Lower leg skin (tissue), 3 donors: Measurements from ENCODE around the gene IL1RAP.

Experiments used
- POLR2A ChIP-seq, 2 donors: fragments of 450-650 bp; IDR thresholded peaks; one replicate each; pipeline ENCODE4 v1.6.1; 2016 to 2017; ENCODE audit warnings: antibody characterized with exemption in 2 of 2, mild to moderate bottlenecking in 1 of 2, moderate library complexity in 1 of 2
- TF ChIP-seq, protein P1 (sequence below), 3 donors: fragments of 450-650 bp; IDR thresholded peaks; one replicate each; pipeline ENCODE4 v1.5.1; 2016; ENCODE audit warnings: antibody characterized with exemption in 3 of 3, mild to moderate bottlenecking in 3 of 3, moderate library complexity in 2 of 3

DNA sequence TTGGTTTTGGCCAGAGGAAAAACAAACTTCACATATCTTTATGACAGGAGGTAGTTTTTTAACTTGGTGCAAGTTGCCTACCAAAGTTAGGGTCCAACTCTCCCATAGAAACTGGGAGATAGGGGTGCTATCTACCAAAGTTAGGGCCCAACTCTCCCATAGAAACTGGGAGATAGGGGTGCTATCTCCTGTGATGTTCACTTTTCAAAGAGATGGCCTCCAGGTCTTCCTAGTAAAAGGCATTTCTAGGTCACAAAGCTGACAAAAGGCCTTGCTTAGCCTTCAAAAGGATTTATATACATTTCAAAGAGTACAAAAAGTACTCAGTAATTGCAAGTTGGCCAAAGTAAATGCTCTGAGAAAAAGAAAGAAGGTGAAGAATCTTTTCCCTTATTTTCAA is 27.1 kb downstream of the IL1RAP start:
- TF ChIP-seq, protein P1, sequence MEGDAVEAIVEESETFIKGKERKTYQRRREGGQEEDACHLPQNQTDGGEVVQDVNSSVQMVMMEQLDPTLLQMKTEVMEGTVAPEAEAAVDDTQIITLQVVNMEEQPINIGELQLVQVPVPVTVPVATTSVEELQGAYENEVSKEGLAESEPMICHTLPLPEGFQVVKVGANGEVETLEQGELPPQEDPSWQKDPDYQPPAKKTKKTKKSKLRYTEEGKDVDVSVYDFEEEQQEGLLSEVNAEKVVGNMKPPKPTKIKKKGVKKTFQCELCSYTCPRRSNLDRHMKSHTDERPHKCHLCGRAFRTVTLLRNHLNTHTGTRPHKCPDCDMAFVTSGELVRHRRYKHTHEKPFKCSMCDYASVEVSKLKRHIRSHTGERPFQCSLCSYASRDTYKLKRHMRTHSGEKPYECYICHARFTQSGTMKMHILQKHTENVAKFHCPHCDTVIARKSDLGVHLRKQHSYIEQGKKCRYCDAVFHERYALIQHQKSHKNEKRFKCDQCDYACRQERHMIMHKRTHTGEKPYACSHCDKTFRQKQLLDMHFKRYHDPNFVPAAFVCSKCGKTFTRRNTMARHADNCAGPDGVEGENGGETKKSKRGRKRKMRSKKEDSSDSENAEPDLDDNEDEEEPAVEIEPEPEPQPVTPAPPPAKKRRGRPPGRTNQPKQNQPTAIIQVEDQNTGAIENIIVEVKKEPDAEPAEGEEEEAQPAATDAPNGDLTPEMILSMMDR (IDR thresholded peaks at IDR 0.05), result no peak
- TF ChIP-seq POLR2A (IDR thresholded peaks at IDR 0.05), result no peak
